CD4-positive, alpha-beta T cell treated with Interleukin-15 for 1 hour (primary cell): Measurements from ENCODE around the gene CPLX3.

ENCODE experiments used
- DNase-seq: peaks from one replicate; pipeline ENCODE4 v3.0.0-alpha.2; 2020

The CPLX3 gene

DNA sequence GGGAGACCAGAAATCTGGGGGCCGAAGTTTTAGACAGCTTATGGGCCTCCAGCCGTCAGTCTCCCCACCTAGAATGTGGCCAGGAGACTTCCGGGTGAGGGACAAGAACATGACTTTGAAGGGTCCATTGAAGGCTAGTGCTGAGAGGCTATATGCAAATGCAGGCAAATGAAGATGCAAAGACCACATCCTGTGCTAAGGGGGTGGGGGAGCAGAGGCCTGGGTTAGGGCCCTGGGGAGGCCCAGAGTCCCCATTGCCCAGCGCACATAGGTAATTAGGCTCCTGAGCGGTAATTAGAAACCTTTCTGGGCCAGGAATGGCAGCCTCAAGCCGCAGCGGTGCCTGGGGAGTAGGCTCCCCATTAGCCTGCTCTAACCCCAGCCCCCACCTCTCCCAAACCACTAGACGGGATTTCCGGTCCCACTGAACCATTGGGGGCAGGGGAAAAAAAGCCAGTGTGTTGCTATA lies 37.7 kb upstream of the CPLX3 start:
- peak; percentile 62 for DNase-seq

DNA sequence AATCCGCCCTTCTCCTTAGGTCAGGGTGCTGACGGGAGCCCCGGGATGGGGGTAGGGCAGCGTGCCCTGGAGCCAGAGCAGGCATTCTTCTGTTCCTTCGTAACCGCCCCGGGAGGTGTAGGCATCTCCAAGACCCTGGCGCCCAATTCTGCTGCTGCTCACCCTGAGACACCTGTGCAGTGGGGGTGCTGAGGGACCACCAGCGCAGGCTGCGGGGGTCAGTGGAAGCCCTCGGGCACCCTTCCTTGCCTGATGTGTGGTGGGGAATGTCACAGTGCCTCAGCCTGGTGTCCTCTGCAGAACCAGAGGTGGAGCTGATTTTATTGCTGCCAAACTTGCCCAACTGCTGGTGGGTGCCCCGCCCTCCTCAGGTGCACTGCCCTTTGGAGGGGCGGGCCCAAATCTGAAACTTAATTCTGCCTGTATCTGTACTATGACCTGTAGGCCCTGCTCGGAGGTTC lies 37.2 kb upstream of the CPLX3 start:
- DNase-seq = peak; percentile 57

DNA sequence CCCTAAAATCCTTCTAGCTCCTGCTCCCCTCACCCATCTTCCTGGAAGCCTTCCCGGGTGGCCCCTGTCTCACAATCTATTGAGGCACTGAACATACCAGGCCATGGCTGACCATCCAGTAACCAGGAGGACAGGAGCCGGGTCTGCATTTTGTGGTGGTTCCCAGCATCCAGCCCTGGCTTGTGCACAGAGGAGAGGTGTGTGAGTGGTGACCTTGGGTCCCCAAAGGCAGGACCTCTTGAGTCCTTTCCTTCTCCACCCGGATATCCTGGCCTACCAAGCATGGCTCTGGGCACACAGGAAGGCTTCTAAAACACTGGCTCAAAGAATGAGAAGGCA lies 36.7 kb upstream of the CPLX3 start:
- DNase-seq = no peak

DNA sequence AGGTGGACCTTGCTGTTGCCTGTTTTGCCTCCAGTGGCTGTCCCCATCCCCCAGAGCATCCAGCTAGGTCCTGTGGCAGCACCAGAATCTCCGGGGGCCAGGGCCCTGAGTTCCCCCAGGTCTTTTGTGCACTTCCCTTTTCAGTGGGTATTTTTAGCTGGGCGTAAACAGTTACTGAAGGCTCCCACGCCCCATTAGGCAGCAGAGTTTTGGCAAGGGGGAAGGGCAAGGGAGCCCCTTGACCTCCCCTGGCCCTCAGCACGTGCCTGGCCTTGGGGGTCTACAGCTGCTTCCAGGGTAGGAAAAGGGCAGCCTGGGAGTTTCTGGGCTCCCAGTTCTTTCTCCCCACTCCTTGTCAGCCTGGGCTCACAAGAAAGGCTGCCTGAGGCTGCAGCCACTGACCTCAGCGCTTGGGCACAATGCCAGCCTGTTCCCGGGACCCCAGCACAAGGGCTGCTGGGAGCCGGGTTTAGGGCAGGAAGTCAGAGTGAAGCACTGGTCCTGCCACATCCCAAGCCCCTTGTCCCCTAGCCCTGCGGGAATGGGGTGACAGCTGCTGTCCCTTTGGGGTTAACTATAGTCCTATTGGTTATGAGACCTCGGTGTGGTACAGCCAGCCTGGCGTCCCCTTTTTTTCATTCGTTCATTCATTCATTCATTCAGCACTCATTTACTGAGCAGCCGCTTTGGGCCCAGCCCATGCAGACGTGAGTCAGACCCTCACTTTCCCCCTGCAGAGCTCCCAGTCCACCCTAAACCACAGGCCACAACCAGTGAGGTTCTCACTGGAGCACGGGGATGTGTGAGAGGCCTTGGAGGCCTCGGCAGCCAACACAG lies 36.1 kb upstream of the CPLX3 start:
- DNase-seq = peak; percentile 64

DNA sequence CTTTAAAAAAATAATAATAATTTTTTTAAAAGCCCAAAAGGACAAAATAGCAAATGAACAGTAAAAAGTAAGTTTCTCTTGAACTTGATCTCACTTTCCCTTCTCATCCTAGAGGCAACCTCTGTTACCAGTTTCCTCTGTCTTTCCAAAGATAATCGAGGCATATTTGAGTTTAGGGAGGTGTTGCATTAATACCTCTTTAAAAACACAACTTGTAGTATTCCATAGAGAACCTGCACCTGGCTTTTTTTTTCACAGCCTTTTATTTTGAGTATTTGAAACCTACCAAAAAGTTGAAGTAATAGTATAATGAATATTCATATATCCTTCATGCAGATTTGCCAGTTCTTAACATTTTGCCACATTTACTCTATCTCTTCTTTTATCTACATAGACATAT lies 35.4 kb upstream of the CPLX3 start:
- no peak for DNase-seq

DNA sequence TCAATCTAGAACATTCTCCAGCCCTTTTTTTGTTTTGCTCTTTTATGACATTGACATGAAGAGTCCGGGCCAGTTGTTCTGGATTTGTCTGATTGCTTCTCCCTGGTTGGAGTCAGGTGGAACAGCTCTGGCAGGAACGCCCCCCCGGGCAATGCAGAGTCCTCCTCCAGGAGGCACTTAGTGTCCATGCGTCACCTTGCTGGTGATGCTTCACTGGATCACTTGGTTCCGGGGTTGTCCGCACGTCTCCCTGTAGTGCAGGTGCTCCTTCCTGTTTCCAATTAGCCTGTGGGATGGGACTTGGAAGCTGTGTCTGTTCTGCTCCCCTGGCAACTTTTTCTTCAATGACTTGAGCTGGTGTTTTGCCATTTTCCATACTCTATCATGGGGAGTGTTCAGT lies 34.8 kb upstream of the CPLX3 start:
- DNase-seq = no peak

DNA sequence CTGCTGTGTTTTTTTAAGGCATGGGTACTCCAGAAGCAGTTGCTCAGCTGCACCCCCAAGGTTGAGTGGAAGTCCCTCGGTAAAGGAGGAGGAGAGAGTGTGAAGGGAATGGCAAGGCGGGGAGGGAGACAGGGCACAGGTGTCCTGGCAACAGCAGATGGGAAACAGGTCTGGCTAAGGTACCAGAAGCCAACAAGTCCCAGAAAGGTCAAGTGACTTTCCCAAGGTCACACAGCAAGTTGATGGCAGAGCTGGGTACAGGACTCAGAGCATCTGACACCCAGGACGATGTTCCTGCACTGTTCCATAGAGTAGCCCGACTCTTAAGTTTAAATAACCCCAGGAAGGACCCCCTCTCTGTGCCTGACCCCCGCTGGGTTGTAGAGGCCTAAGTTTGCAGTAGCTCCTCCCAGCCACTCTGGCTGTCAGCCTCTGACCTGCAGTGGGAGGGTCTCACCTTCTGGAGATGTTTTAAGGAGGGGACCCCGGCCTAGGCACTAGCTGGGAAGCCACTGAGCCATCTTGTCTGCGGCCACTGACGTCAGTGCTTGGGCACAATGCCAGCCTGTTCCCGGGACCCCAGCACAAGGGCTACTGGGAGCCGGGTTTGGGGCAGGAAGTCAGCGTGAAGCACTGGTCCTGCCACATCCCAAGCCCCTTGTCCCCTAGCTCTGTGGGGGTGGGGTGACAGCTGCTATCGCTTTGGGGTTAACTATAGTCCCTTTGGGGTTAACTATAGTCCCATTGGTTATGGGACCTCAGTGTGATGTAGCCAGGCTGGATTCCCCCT lies 34.0 kb upstream of the CPLX3 start:
- DNase-seq = no peak

DNA sequence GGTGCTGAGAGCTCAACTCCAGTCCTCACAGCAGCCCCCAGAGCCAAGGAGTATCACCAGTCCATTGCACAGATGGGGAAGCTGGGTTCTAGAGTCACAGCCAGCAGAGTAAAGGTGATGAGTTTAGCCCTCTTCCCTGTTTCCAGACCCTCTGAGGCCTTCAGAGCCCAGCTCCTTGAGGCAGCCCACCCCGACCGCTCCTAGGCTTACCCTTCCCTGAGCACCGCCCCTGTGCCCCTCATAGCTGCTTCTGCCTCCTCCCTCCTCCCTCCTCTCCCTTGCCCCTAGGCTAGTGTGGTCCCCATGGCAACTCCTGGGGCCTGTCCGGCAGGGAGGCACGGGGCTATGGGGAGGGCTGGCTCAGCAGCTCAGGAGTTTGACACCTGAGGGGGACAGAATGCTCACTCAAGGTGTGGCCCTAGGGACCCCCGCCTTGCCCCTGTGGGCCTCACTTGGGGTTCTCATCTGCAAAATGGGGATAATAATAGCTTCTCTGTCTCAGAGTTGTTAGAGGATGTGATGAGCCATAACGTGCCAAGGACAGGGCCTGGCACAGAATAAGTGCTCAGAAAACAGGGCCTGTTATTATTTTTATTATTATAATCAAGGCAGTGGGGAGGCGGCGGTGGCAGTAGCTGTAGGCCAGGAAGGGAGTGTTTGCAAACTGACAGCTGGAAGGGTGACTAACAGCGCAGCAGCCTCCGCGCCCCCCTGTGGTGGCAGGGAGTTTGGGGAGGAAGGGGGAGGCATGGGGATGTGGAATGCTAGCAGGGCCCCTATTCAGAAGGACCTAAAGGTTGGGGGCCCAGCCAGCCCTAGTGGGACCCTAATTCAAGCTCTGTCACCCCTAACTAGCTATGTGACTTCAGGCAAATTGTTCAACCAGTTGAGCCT lies 33.0 kb upstream of the CPLX3 start:
- peak; percentile 75 for DNase-seq

DNA sequence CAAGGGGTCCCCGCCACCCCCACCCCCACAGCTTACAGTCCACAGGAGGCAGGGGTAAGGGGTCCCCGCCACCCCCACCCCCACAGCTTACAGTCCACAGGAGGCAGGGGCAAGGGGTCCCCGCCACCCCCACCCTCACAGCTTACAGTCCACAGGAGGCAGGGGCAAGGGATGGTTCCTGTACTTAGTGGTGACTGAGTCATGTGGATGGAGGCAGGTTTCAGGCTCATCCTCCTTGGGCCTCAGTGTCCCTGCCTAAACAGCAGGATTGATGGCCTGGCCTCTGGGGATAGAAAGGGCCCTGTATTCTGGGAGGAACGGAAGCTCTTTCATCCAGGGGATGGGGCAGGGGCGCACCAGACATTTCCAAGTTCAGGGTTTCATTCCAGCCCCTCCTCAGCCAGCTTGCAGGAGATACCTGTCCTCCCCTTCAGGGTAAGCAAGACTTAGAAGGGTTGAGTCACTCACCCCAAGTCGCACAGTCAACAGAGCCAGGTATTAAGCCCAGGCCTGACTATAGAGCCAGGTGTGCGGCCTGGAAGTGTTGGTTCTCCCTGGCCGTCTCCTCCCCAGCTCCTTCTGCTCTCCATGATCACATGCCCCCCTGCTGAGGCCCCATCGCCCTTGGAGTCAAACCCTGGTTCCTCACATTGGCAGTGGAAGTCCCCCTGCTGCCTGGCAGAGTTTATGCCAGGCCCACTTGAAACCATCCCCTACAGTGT lies 32.0 kb upstream of the CPLX3 start:
- DNase-seq = no peak

DNA sequence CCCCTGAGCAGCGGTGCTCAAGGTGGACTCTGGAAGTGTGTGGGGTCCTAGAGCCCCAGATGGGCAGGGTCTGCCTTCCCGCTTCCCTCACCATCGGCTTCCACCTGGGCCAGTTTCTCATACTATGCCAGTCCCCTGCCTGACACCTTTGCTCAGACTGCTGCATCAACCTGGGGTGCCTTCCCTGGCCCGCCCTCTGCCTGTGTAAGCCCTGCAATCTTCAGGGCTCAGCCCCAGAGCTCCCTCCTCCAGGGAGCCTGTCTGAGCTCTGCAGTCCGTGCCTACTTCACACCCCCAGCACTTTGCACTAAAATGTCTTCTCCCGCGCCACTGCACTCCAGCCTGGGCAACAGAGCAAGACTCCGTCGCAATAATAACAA lies 31.5 kb upstream of the CPLX3 start:
- no peak for DNase-seq

DNA sequence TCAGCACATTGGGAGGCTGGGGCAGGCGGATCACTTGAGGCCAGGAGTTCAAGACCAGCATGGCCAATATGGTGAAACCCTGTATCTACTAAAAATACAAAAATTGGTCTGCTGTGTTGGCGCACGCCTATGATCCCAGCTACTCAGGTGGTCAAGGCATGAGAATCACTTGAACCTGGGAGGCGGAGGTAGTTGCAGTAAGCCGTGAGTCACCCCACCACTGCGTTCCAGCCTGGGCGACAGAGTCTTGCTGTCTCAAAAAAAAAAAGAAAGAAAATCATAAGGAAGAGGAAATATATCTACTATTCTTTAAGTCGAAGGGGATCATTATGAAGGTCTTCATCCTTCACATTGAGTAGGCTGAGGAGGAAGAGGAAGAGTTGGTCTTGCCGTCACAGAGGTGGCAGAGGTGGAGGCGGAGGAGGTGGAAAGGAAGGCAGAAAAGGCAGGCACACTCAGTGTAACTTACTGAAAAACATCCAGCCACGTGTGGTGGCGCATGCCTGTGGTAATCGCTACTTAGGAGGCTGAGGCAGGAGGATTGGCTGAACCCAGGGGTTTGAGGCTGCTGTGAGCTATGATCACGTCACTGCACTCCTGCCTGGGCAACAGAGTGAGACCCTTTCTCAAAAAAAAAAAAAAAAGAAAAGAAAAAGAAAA lies 30.3 kb upstream of the CPLX3 start:
- peak; percentile 26 for DNase-seq

DNA sequence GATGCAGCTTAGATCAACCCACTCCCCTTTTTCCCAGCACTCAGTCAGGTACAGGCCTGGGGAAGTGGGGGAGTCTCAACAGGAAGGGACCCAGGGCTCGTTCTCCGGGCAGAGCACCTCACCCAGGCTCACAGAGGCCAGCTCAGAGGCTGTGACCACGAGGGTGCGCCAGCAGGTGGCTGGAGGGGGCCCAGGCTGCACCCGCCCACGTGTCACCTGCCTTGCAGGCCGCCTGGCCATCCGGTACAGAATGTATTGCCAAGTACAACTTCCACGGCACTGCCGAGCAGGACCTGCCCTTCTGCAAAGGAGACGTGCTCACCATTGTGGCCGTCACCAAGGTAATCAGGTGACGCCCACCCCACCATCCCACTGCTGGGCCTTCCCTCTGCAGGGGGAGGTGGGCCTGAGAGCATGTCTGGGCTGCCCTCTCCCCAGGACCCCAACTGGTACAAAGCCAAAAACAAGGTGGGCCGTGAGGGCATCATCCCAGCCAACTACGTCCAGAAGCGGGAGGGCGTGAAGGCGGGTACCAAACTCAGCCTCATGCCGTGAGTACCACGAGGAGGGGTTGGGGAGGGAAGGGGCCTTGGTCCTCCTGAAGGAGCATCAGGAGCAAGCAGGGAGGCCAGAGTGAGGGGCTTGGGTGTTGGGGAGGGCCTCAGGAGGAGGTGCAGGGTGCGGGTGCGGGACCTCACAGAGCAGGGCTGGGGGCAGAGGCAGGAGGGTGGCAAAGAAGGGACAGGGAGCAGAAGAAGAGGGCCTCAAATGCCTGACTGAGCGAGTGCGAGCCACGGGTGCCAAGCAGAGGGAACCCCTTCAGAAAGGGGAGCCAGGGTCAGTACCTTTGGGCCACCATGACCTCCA lies 27.8 kb upstream of the CPLX3 start:
- DNase-seq = peak; percentile 34

DNA sequence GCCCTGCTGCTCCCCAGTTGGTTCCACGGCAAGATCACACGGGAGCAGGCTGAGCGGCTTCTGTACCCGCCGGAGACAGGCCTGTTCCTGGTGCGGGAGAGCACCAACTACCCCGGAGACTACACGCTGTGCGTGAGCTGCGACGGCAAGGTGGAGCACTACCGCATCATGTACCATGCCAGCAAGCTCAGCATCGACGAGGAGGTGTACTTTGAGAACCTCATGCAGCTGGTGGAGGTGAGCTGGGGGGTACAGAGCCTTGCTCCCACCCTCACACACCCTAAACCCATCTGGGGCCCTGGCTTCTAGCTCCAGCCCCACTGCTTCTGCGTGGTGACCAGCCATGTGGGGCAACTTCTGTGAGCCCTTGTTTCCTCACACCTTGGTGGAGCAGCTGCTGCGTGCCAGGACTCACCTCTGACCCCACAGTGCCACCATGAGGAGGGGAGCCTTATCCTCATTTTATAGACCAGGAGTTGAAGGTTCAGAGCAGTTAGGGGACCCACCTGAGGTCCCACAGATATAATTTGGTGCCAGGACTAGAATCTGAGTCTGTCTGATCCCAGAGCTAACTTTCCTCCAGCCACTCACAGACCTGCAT lies 27.1 kb upstream of the CPLX3 start:
- DNase-seq = peak; percentile 54

DNA sequence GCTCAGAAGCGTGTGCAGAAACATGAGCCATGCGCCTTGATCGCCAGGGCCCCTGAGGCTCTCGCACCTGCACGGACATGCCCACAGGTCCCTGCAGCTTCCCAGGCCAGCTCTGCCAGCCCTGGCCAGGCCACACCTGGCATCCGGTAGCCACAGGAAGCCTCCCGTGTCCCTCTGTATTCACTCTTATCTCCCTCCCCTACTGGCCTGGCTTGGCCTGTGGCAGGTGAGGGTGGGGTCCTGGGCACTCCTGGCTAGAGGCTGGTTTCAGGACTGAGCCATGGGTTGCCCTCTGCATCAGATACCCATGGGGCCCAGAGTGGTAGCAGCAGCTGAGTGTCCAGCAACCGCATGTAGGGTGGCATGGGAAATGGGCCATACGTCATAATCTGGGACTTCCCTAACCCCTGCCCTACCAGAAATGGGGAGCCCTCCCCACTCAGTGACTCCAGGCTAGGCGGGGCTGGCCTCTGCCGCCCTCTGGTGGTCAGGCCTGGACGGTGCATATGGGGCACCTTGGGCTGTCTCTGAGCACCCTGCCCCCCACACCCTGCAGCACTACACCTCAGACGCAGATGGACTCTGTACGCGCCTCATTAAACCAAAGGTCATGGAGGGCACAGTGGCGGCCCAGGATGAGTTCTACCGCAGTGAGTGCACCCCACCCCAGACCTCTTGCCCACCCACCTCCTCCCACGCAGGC lies 26.4 kb upstream of the CPLX3 start:
- peak; percentile 91 for DNase-seq

DNA sequence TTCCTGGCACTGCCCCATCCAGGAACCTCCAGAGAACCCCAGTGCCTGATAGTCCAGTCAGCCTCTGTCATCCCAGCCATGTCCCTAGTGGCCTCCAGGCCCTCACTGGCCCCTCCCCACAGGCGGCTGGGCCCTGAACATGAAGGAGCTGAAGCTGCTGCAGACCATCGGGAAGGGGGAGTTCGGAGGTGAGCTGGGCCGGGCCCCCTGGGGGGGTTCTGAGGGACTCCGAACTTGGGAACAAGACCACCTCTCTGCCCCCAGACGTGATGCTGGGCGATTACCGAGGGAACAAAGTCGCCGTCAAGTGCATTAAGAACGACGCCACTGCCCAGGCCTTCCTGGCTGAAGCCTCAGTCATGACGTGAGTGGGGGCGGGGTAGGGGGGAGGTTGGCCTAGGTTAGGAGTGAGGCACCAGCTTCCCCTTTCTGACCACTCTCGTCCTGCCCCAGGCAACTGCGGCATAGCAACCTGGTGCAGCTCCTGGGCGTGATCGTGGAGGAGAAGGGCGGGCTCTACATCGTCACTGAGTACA lies 25.8 kb upstream of the CPLX3 start:
- DNase-seq = peak; percentile 52

DNA sequence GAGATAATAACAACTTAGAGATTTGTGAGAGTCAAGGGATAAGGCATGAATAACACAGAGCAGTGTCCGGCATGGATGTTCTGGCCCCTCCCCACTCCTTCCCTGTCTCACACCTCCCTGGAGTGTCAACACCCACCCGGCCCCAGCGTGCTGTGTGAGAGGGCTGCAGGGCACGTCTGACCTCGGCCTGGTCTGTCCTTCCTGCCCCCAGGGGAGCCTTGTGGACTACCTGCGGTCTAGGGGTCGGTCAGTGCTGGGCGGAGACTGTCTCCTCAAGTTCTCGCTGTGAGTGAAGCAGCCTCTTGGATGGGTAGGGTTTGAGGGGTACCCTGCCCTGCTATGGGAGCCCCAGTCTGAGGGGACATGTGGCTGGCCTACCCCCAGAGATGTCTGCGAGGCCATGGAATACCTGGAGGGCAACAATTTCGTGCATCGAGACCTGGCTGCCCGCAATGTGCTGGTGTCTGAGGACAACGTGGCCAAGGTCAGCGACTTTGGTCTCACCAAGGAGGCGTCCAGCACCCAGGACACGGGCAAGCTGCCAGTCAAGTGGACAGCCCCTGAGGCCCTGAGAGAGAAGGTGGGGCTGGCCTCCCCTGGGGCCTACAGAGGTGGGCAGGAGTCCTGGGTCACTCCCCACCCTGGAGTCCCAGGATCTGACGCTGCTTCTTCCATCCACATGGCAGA lies 25.0 kb upstream of the CPLX3 start:
- no peak for DNase-seq

DNA sequence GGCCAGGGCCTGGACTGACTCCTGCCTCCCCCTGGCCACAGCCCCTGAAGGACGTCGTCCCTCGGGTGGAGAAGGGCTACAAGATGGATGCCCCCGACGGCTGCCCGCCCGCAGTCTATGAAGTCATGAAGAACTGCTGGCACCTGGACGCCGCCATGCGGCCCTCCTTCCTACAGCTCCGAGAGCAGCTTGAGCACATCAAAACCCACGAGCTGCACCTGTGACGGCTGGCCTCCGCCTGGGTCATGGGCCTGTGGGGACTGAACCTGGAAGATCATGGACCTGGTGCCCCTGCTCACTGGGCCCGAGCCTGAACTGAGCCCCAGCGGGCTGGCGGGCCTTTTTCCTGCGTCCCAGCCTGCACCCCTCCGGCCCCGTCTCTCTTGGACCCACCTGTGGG lies 24.1 kb upstream of the CPLX3 start:
- DNase-seq = no peak

DNA sequence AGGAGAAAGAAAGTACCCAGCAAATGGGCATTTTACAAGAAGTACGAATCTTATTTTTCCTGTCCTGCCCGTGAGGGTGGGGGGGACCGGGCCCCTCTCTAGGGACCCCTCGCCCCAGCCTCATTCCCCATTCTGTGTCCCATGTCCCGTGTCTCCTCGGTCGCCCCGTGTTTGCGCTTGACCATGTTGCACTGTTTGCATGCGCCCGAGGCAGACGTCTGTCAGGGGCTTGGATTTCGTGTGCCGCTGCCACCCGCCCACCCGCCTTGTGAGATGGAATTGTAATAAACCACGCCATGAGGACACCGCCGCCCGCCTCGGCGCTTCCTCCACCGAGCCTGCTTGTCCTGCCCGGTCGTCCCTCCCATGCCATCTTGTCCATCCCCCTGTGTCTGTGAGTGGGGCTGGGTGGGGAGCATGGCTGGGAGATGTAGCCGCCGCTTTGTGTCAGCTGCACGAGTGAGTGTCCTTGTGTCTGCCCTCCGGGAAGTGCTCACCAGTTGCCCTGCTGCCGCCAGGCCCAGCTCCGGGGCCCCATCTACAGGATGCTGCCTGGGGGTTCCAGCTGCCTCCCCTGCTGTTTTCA lies 23.5 kb upstream of the CPLX3 start:
- no peak for DNase-seq

DNA sequence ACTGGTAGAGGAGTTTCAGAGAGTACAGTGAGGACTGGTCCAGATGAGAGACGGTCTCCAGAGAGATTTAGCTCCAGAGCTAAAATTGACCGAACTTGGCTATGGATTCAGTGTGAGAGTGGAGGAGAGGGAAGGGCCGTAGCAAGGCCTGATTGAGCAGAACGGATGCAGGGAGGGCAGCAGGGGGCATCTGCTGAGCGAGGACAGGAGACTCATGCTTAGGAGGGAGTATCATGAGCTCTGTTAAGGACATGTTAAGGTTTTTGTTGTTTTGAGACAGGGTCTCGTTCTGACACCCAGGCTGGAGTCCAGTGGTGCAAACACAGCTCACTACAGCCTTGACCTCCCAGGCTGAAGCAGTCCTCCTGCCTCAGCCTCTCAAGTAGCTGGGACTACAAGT lies 21.5 kb upstream of the CPLX3 start:
- no peak for DNase-seq
